Measurements from ENCODE around the gene GBP6. TPM values are rescaled to one million over a fixed set of nuclear protein-coding genes. Genes with fewer than 3 reads are reported as not detected.
"Not testable (repeated sequence)": the region's sequence is repeated elsewhere in the genome, so short reads cannot be mapped to it uniquely, and the experiment has no call there.

GBP6 gene
- total RNA-seq, 1 donor from 2014 or later, result 0.40 TPM

GRCh38 chr1:89390707-89391106 is 26.8 kb downstream of the GBP6 start:
- TF ChIP-seq CTCF (conservative IDR thresholded peaks at IDR 0.05; ENCODE audit: low read depth, low read length), result no peak
- DNase-seq (ENCODE audit: low read depth), result no peak
- no peak overlapping the region for H3K4me3 ChIP-seq (ENCODE audit: low read depth, low read length)

- no peak for DNase-seq (ENCODE audit: low read depth)
- TF ChIP-seq CTCF (conservative IDR thresholded peaks at IDR 0.05; ENCODE audit: low read depth, low read length), result no peak
- H3K4me3 ChIP-seq (ENCODE audit: low read depth, low read length), result no peak overlapping the region
These were observed 27.8 kb downstream of the GBP6 start for GRCh38 chr1:89391686-89392085.

- no peak for TF ChIP-seq CTCF (conservative IDR thresholded peaks at IDR 0.05; ENCODE audit: low read depth, low read length)
- DNase-seq (ENCODE audit: low read depth), result no peak
These were observed 31.0 kb downstream of the GBP6 start for GRCh38 chr1:89394851-89395250.

GRCh38 chr1:89396902-89397301 is 33.0 kb downstream of the GBP6 start:
- no peak overlapping the region for H3K4me3 ChIP-seq (ENCODE audit: low read depth, low read length)
- no peak for TF ChIP-seq CTCF (conservative IDR thresholded peaks at IDR 0.05; ENCODE audit: low read depth, low read length)

More at GRCh38 chr1:89394851-89395250, 31.0 kb downstream of the GBP6 start:
- no peak overlapping the region for H3K4me3 ChIP-seq (ENCODE audit: low read depth, low read length)

GRCh38 chr1:89405275-89405929 is 41.5 kb downstream of the GBP6 start:
- peak; percentile 7 for TF ChIP-seq CTCF (conservative IDR thresholded peaks at IDR 0.05; ENCODE audit: low read depth, low read length)
- H3K4me3 ChIP-seq (ENCODE audit: low read depth, low read length), result no peak overlapping the region
- DNase-seq (ENCODE audit: low read depth), result no peak

More at GRCh38 chr1:89396902-89397301, 33.0 kb downstream of the GBP6 start:
- no peak for DNase-seq (ENCODE audit: low read depth)

GRCh38 chr1:89407360-89407759 is 43.5 kb downstream of the GBP6 start:
- peak overlapping the region; percentile 45 for H3K4me3 ChIP-seq (ENCODE audit: low read depth, low read length)
- TF ChIP-seq CTCF (conservative IDR thresholded peaks at IDR 0.05; ENCODE audit: low read depth, low read length), result no peak
- DNase-seq (ENCODE audit: low read depth), result peak; percentile 29

GRCh38 chr1:89407768-89408167 is 43.9 kb downstream of the GBP6 start:
- H3K4me3 ChIP-seq (ENCODE audit: low read depth, low read length), result peak overlapping the region; percentile 45
- DNase-seq (ENCODE audit: low read depth), result not testable (repeated sequence)

Measured in epithelial cell of proximal tubule (primary cell).